ENCODE results near the gene HNF4A.

DNA sequence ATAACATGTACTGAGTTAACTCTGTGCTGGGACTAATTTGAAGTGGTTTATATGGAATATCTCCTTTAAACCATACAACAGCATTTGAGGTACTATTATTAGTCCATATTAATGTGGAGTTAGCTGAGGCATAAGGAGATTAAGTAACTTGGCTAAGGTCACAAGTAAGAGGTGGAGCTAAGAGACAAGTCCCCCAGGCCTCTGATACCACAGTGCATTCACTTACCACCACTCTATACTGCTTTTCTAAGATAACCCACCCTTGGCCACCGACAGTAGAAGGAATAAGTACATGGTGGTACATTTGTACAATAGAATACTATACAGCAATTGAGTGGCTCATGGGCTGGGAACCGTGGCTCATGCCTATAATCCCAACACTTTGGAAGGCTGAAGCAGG is 103.8 kb downstream of the HNF4A start:
- TF ChIP-seq L3MBTL2 (conservative IDR thresholded peaks at IDR 0.05), result no peak
- TF ChIP-seq BHLHE40 (IDR thresholded peaks at IDR 0.05; ENCODE audit: borderline replicate concordance), result no peak
- no peak for TF ChIP-seq SP1 (IDR thresholded peaks at IDR 0.05)
- no peak for TF ChIP-seq TARDBP (IDR thresholded peaks at IDR 0.05)
- no peak for TF ChIP-seq HDGF (IDR thresholded peaks at IDR 0.05; ENCODE audit: borderline replicate concordance)
- TF ChIP-seq CTBP1 (IDR thresholded peaks at IDR 0.05; ENCODE audit: borderline replicate concordance), result no peak
